PC-3 (cell line): ENCODE measurements around the gene HOOK1.

Experiments used
- CTCF ChIP-seq: fragments of 300-600 bp; sonication (generic); conservative IDR thresholded peaks from 2 replicates; pipeline ENCODE4 v1.5.1; 2017; ENCODE audit warnings: antibody characterized with exemption, low read depth, mild to moderate bottlenecking, low read length
- EZH2 ChIP-seq: fragments of 300-600 bp; sonication (generic); IDR thresholded peaks from one replicate; pipeline ENCODE4 v1.6.1; 2017; ENCODE audit warnings: antibody characterized with exemption, mild to moderate bottlenecking, low read length; ENCODE audit not compliant: unreplicated experiment
- EZH2phosphoT487 ChIP-seq: fragments of 300-600 bp; sonication (generic); IDR thresholded peaks from 2 replicates; pipeline ENCODE4 v1.6.1; 2018; ENCODE audit warnings: mild to moderate bottlenecking, antibody characterized with exemption, low read length, borderline replicate concordance

- TF ChIP-seq CTCF: no peak
- no peak for TF ChIP-seq EZH2phosphoT487
- TF ChIP-seq EZH2: no peak
Measured at GRCh38 chr1:59828160-59828559, 13.4 kb downstream of the HOOK1 start.
